ENCODE measurements around the gene LRFN4. TPM values are rescaled to one million over a fixed set of nuclear protein-coding genes. Genes with fewer than 3 reads are reported as not detected.

The LRFN4 gene
- total RNA-seq, 1 donor from 2014 or later = 19.6 TPM

- H3K9me3 Mint-ChIP-seq (ENCODE audit: low read depth) = no peaks in the 10 kb centered on the region
- no peak overlapping the region for H3K27ac Mint-ChIP-seq
- no peak for DNase-seq (ENCODE audit: low spot score, unreplicated experiment)
- no peaks in the 10 kb centered on the region for H3K27me3 Mint-ChIP-seq
- H3K36me3 Mint-ChIP-seq (ENCODE audit: insufficient read depth) = no peaks in the 10 kb centered on the region
- no peak for TF ChIP-seq CTCF (IDR thresholded peaks at IDR 0.05; ENCODE audit: unreplicated experiment)
- no peaks in the 10 kb centered on the region for H3K4me1 Mint-ChIP-seq (ENCODE audit: low read depth)
- H3K4me3 Mint-ChIP-seq (ENCODE audit: low read depth) = no peak overlapping the region
Observed at GRCh38 chr11:66864172-66864901, 7.5 kb downstream of the LRFN4 start.

- Mint-ChIP-seq H3K4me1 (ENCODE audit: low read depth) (no peaks in the 10 kb centered on the region), H3K9me3 (ENCODE audit: low read depth) (no peaks in the 10 kb centered on the region), H3K4me3 (ENCODE audit: low read depth) (no peak overlapping the region), H3K36me3 (ENCODE audit: insufficient read depth) (no peaks in the 10 kb centered on the region), H3K27me3 (no peaks in the 10 kb centered on the region), H3K27ac (no peak overlapping the region)
- DNase-seq (ENCODE audit: low spot score, unreplicated experiment) = no peak
- TF ChIP-seq CTCF (IDR thresholded peaks at IDR 0.05; ENCODE audit: unreplicated experiment) = no peak
Observed at GRCh38 chr11:66864924-66865697, 8.2 kb downstream of the LRFN4 start.

- no peaks in the 10 kb centered on the region for H3K9me3 Mint-ChIP-seq (ENCODE audit: low read depth)
- no peak overlapping the region for H3K4me3 Mint-ChIP-seq (ENCODE audit: low read depth)
- no peak overlapping the region for H3K27ac Mint-ChIP-seq
- no peak for TF ChIP-seq CTCF (IDR thresholded peaks at IDR 0.05; ENCODE audit: unreplicated experiment)
- H3K4me1 Mint-ChIP-seq (ENCODE audit: low read depth) = no peaks in the 10 kb centered on the region
- H3K27me3 Mint-ChIP-seq = no peaks in the 10 kb centered on the region
- no peaks in the 10 kb centered on the region for H3K36me3 Mint-ChIP-seq (ENCODE audit: insufficient read depth)
- no peak for DNase-seq (ENCODE audit: low spot score, unreplicated experiment)
Observed at GRCh38 chr11:66866007-66866406, 9.1 kb downstream of the LRFN4 start.

- H3K4me3 Mint-ChIP-seq (ENCODE audit: low read depth) = no peak overlapping the region
- no peaks in the 10 kb centered on the region for H3K36me3 Mint-ChIP-seq (ENCODE audit: insufficient read depth)
Observed at GRCh38 chr11:66866511-66866986, 9.7 kb downstream of the LRFN4 start.

More at GRCh38 chr11:66866511-66866986, 9.7 kb downstream of the LRFN4 start:
- no peak overlapping the region for H3K27ac Mint-ChIP-seq
- H3K27me3 Mint-ChIP-seq = no peaks in the 10 kb centered on the region
- no peaks in the 10 kb centered on the region for H3K9me3 Mint-ChIP-seq (ENCODE audit: low read depth)
- no peak for DNase-seq (ENCODE audit: low spot score, unreplicated experiment)
- TF ChIP-seq CTCF (IDR thresholded peaks at IDR 0.05; ENCODE audit: unreplicated experiment) = no peak
- H3K4me1 Mint-ChIP-seq (ENCODE audit: low read depth) = no peaks in the 10 kb centered on the region
